SK-N-SH treated with all-trans-retinoic acid at 6 μM for 48 hours (cell line): Measurements from ENCODE around the gene KCNC3.

Experiments used
- ARNTL ChIP-seq: fragments of 450-650 bp; formaldehyde crosslinking; IDR thresholded peaks from 2 replicates; pipeline ENCODE4 v1.5.0; 2020; ENCODE audit warnings: low read depth, mild to moderate bottlenecking, moderate library complexity, borderline replicate concordance
- BACH2 ChIP-seq: fragments of 250-450 bp; sonication (Bioruptor Pico); IDR thresholded peaks from 2 replicates; pipeline ENCODE4 v1.9.0; 2021; ENCODE audit warnings: mild to moderate bottlenecking, borderline replicate concordance
- CSRNP3 ChIP-seq: fragments of 250-450 bp; sonication (Bioruptor Pico); IDR thresholded peaks from 2 replicates; pipeline ENCODE4 v1.5.1; 2021; ENCODE audit warnings: mild to moderate bottlenecking, moderate library complexity
- ESRRG ChIP-seq: fragments of 250-450 bp; sonication (Bioruptor Pico); IDR thresholded peaks from 2 replicates; pipeline ENCODE4 v1.6.1; 2021; ENCODE audit warnings: mild to moderate bottlenecking
- PATZ1 ChIP-seq: fragments of 250-450 bp; sonication (Bioruptor Pico); IDR thresholded peaks from 2 replicates; pipeline ENCODE4 v1.8.0; 2020; ENCODE audit warnings: mild to moderate bottlenecking, moderate library complexity, borderline replicate concordance
- POU6F1 ChIP-seq: fragments of 250-450 bp; sonication (Bioruptor Pico); IDR thresholded peaks from 2 replicates; pipeline ENCODE4 v1.8.0; 2021; ENCODE audit warnings: low read depth, mild to moderate bottlenecking, moderate library complexity, borderline replicate concordance
- RARB ChIP-seq: fragments of 250-450 bp; sonication (Bioruptor Pico); IDR thresholded peaks from 2 replicates; pipeline ENCODE4 v1.8.0; 2021; ENCODE audit warnings: mild to moderate bottlenecking, moderate library complexity
- TCF4 ChIP-seq: fragments of 250-450 bp; sonication (Bioruptor Pico); IDR thresholded peaks from 2 replicates; pipeline ENCODE4 v1.8.0; 2021; ENCODE audit warnings: mild to moderate bottlenecking, moderate library complexity, borderline replicate concordance
- TOX ChIP-seq: fragments of 250-450 bp; sonication (Bioruptor Pico); IDR thresholded peaks from 2 replicates; pipeline ENCODE4 v1.8.0; 2021; ENCODE audit warnings: mild to moderate bottlenecking, moderate library complexity, borderline replicate concordance
- ZFP3 ChIP-seq: fragments of 250-450 bp; sonication (Bioruptor Pico); IDR thresholded peaks from 2 replicates; pipeline ENCODE4 v1.5.0; 2020; ENCODE audit warnings: mild to moderate bottlenecking, moderate library complexity
- ZNF8 ChIP-seq: fragments of 450-650 bp; formaldehyde crosslinking; IDR thresholded peaks from 2 replicates; pipeline ENCODE4 v1.5.0; 2020; ENCODE audit warnings: mild to moderate bottlenecking, moderate library complexity

- TF ChIP-seq CSRNP3 (CRISPR knock-in tag), result no peak
- no peak for TF ChIP-seq ZNF8 (CRISPR knock-in tag)
- TF ChIP-seq ARNTL (CRISPR knock-in tag), result no peak
- TF ChIP-seq TOX (CRISPR knock-in tag), result no peak
- no peak for TF ChIP-seq RARB (CRISPR knock-in tag)
- TF ChIP-seq PATZ1 (CRISPR knock-in tag), result no peak
- TF ChIP-seq POU6F1 (CRISPR knock-in tag), result no peak
- no peak for TF ChIP-seq ESRRG (CRISPR knock-in tag)
- no peak for TF ChIP-seq BACH2 (CRISPR knock-in tag)
- no peak for TF ChIP-seq ZFP3 (CRISPR knock-in tag)
- no peak for TF ChIP-seq TCF4 (CRISPR knock-in tag)
These were observed 47.9 kb upstream of the KCNC3 start for GRCh38 chr19:50377051-50377461.
